Lung (tissue), 12 donors: ENCODE data around the gene TGM2. TPM values are rescaled to one million over a fixed set of nuclear protein-coding genes. Genes with fewer than 3 reads are reported as not detected.
"Not testable (repeated sequence)": the region's sequence is repeated elsewhere in the genome, so short reads cannot be mapped to it uniquely, and the experiment has no call there.

Experiments
- ATAC-seq: fragments of 200-7000 bp; cut with Tn5 transposase; one replicate; pipeline ENCODE4 v1.9.1; 2020; ENCODE audit warnings: moderate number of reproducible peaks; ENCODE audit not compliant: insufficient read depth, low FRiP score
- DNase-seq, 3 donors: peaks; one replicate each; pipeline ENCODE4 v3.0.0-alpha.2; 2013 to 2017
- H3K27ac ChIP-seq, 2 donors: one replicate each; pipeline ENCODE4 v1.5.1; 2013; ENCODE audit warnings: mild to moderate bottlenecking in 2 of 2, moderate library complexity in 2 of 2, control low read depth in 1 of 2, inconsistent platforms in 1 of 2, low read depth in 1 of 2, low read length in 1 of 2
- H3K27me3 ChIP-seq, 3 donors: one replicate each; pipeline ENCODE4 v1.5.1; 2013; ENCODE audit warnings: low read length in 2 of 3; ENCODE audit not compliant: control insufficient read depth in 3 of 3, insufficient read depth in 3 of 3
- H3K36me3 ChIP-seq, 4 donors: one replicate each; pipeline ENCODE4 v1.5.1; 2013; ENCODE audit warnings: low read length in 4 of 4, mild to moderate bottlenecking in 1 of 4, moderate library complexity in 1 of 4; ENCODE audit not compliant: control insufficient read depth in 4 of 4, insufficient read depth in 4 of 4
- H3K4me1 ChIP-seq, 5 donors: one replicate each; pipeline ENCODE4 v1.5.1; 2013; ENCODE audit warnings: low read length in 5 of 5, mild to moderate bottlenecking in 2 of 5, moderate library complexity in 1 of 5; ENCODE audit not compliant: control insufficient read depth in 5 of 5, insufficient read depth in 5 of 5
- H3K4me3 ChIP-seq: one replicate; pipeline ENCODE4 v1.5.1; 2013; ENCODE audit warnings: mild to moderate bottlenecking, control low read depth, moderate library complexity
- H3K9ac ChIP-seq, 2 donors: one replicate each; pipeline ENCODE4 v1.5.1; 2013; ENCODE audit warnings: low read length in 2 of 2, control low read depth in 1 of 2; ENCODE audit not compliant: insufficient read depth in 1 of 2
- H3K9me3 ChIP-seq, 4 donors: one replicate each; pipeline ENCODE4 v1.5.1; 2013; ENCODE audit warnings: low read length in 3 of 4, mild to moderate bottlenecking in 1 of 4, moderate library complexity in 1 of 4; ENCODE audit not compliant: control insufficient read depth in 4 of 4, insufficient read depth in 3 of 4
- CTCF ChIP-seq: IDR thresholded peaks from 2 replicates; pipeline ENCODE4 v1.5.1; 2012; ENCODE audit warnings: mild to moderate bottlenecking; ENCODE audit errors: control extremely low read depth, extremely low read depth
- WGBS, 2 donors: extraction: QIAGEN DNeasy Blood & Tissue Kit; methylation state at CpG; one replicate each; pipeline ENCODE4 v1.1.7; 2013; 5-methylcytosine and 5-hydroxymethylcytosine counted together
- polyA plus RNA-seq, 2 donors: library from polyadenylated mRNA; stranded (reverse); fragments of 200-250 nt; gene quantifications; one replicate each; pipeline ENCODE4 v1.2.1, GENCODE V29; 2013
- total RNA-seq, 2 donors: library from RNA; depleted of rRNA in 1 of 2; stranded (reverse); fragments of >200 nt in 1 of 2; gene quantifications; one replicate each; pipeline ENCODE4 v1.2.1, GENCODE V29; 2014 to 2021
- donor health status: control.
- donor health status: control.
- donor health status: Bipolar disorder and iron deficiency.
- donor health status: healthy.
- donor health status: DM: yes; HTN: yes; CAD: no.

TGM2 gene
- total and polyA plus RNA-seq, 4 donors: 85.0 to 476 (median 325) TPM

- Histone ChIP-seq H3K27me3 (no peaks in the 10 kb centered on the region), H3K9me3 (no peaks in the 10 kb centered on the region), H3K27ac (peak overlapping the region in 1 of 2 donors; percentile 35), H3K4me3 (no peak overlapping the region), H3K4me1 (peaks cover 10 to 36% (median 18%) of the 10 kb centered on the region in 5 donors), H3K9ac (no peak overlapping the region), H3K36me3 (no peaks in the 10 kb centered on the region)
- ATAC-seq: no peak
- DNase-seq: no peak
- TF ChIP-seq CTCF: no peak
- WGBS, 2 donors: 91 to 94% methylated on average over 5 of the region's 5 CpGs
Measured at GRCh38 chr20:38106461-38106860, 58.6 kb downstream of the TGM2 start.

DNA sequence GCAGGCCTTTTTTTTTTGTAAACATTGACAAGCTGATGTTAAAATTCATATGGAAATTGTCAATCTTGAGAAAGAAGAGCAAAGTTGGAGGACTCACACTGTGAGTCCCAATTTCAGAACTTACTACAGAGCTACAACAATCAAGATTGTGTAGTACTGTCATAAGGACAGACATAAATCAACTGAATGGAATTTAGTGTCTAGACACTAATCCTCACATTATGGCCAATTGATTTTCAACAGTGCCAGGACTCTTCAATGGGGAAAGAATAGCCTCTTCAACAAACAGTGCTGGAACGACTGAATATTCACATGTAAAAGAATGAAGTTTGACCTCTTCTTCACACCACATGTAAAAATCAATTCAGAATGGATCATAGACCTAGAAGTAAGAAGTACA, 60.8 kb downstream of the TGM2 start:
- ATAC-seq: no peak
- Histone ChIP-seq H3K27ac (no peak overlapping the region), H3K36me3 (no peaks in the 10 kb centered on the region), H3K9me3 (no peaks in the 10 kb centered on the region), H3K27me3 (no peaks in the 10 kb centered on the region), H3K4me3 (no peak overlapping the region), H3K9ac (no peak overlapping the region), H3K4me1 (peaks cover 0 to 14% (median 5%) of the 10 kb centered on the region in 5 donors)
- TF ChIP-seq CTCF: no peak
- DNase-seq: no peak
- WGBS, 2 donors: 48 to 64% methylated on average over 1 of the region's 1 CpG

DNA sequence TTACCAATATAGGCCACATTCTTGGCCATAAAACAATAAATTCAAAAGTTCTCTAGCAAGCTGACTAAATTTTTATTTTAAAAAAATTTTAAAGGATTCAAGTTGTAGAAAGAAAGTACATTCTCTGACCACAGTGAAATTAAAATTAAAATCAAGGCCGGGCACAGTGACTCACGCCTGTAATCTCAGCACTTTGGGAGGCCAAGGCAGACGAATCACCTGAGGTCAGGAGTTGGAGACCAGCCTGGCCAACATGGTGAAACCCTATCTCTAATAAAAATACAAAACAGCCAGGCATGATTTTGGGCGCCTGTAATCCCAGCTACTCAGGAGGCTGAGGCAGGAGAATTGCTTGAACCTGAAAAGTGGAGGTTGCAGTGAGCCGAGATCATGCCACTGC, 62.9 kb downstream of the TGM2 start:
- H3K4me1 ChIP-seq, H3K36me3 ChIP-seq, H3K9me3 ChIP-seq, H3K27me3 ChIP-seq, H3K9ac ChIP-seq, DNase-seq, ATAC-seq, H3K27ac ChIP-seq, H3K4me3 ChIP-seq: not testable (repeated sequence)
- 93 to 99% methylated on average over 5 of the region's 5 CpGs for WGBS, 2 donors

DNA sequence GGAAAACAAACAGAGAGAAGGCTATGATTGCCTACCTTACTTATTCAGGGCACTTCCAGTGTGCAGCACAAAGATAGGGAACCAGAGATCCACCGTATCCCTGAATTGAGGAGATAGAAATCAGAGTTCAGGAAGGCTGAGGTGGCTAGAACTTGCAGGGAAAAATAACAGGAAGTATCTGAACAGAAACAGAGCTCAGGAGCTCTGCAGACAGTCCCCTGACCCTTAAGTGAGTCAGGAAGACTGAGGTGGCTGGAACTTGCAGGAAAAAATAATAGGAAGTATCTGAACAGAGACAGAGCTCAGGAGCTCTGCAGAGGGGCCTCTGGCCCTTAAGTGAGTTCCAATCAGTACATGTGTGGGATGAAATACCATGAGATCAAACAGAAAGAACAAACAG, 66.1 kb downstream of the TGM2 start:
- no peak for TF ChIP-seq CTCF
- Histone ChIP-seq H3K27ac (no peak overlapping the region), H3K4me1 (peaks cover 0 to 8% (median 5%) of the 10 kb centered on the region in 5 donors), H3K36me3 (no peaks in the 10 kb centered on the region), H3K9me3 (no peaks in the 10 kb centered on the region), H3K9ac (no peak overlapping the region), H3K27me3 (no peaks in the 10 kb centered on the region), H3K4me3 (no peak overlapping the region)
- DNase-seq (no peak), ATAC-seq (no peak)
- WGBS, 2 donors: 53 to 74% methylated on average over 1 of the region's 1 CpG
